GM18909 (cell line): ENCODE measurements around the gene COL21A1.

Experiments used
- ATAC-seq: cut with Tn5 transposase; IDR thresholded peaks from one replicate; pipeline ENCODE4 v1.9.1; 2021; ENCODE audit warnings: mild to moderate bottlenecking; ENCODE audit not compliant: unreplicated experiment, poor library complexity

Gene COL21A1

DNA sequence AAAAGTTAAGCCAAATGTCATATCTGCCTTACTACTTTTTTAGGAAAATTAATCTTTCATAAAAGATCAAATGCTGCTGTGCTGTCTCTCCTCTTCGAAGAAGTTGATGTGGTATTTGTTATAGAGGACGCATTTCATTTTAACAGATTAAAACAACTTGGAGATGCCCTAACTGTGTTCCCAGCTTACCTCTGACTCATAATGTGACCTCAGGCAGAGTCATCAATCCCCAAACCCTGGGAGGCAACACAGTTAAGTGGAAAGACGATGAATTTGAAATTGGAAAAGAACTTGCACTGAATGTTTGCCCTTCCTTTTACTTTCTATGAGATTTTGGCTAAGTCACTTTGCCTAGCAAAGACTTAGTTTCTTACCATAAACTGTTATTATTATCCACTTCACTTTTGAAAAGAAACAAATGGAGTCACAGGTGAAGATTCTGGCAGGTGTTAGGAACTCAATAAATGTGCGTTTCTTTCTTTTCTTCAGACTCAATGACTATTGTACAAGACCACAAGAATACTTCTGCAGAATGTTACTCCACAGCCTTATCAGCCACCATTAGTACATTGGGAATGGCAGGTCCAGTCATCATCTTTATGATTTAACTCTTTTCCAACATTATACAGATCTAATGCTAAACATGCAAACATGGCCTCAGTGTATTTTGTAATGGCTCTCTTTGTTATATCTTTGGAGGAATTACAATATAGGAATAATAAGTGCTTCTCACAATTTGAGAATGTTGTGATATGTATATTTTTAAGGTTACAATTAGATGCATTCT lies 102.6 kb downstream of the COL21A1 start:
- no peak for ATAC-seq

- ATAC-seq = no peak
Observed at GRCh38 chr6:56143796-56144195, 103.6 kb downstream of the COL21A1 start.

GRCh38 chr6:56140090-56140489 lies 107.3 kb downstream of the COL21A1 start:
- no peak for ATAC-seq

DNA sequence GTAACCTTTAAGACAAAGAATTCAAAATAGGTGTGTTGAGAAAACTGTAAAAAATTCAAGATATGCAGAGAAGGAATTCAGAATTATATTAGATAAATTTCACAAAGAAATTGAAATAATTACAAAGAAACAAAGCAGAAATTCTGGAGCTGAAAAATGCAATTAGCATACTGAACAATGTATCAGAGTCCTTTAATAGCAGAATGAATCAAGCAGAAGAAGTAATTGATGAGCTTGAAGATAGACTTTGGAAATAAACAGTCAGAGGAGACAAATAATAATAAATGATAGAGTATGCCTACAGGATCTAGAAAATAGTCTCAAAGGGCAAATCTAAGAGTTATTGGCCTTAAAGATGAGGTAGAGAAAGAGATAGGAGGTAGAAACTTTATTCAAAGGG lies 131.7 kb downstream of the COL21A1 start:
- no peak for ATAC-seq

DNA sequence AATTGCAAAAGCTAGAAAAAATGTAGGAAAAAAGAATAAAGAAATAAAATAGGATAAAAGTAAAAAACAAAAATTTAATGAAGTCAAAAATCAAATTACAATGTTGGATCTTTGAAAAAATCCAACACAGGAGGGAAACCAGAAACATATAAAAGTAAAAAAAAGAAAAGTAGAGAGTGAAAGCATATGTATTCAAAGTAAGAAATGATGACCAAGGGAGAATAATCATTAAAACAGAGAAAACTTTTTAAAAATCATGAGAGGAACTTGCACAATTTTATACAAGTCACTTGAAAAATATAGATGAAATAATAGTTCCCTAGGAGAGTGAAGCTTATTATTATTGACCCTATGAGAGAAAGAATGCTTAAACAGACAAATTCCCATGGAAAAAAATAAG lies 138.2 kb downstream of the COL21A1 start:
- ATAC-seq = no peak

- no peak for ATAC-seq
Observed at GRCh38 chr6:56106231-56106630, 141.1 kb downstream of the COL21A1 start.

- ATAC-seq = no peak
Observed at GRCh38 chr6:56104591-56104990, 142.8 kb downstream of the COL21A1 start.

GRCh38 chr6:56102216-56102615 lies 145.2 kb downstream of the COL21A1 start:
- no peak for ATAC-seq

DNA sequence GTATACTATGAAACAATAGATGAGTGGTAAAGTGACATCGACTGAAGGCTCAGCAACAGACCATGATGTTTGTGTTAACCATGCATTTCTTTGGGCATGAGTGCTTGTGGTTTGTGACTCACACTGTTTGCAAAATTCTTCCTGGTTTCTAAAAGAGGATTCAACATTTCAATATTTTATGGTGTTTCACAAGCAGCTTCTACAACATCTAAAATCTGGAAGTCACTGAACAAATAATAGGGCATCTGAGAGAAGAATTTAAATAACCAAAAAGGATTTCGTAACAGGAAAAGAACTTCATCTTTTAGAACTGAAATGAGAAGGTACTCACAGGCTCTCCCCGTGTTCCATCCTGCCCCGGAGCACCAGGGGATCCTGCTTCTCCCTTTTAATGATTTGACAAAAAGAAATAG lies 146.2 kb downstream of the COL21A1 start:
- no peak for ATAC-seq

DNA sequence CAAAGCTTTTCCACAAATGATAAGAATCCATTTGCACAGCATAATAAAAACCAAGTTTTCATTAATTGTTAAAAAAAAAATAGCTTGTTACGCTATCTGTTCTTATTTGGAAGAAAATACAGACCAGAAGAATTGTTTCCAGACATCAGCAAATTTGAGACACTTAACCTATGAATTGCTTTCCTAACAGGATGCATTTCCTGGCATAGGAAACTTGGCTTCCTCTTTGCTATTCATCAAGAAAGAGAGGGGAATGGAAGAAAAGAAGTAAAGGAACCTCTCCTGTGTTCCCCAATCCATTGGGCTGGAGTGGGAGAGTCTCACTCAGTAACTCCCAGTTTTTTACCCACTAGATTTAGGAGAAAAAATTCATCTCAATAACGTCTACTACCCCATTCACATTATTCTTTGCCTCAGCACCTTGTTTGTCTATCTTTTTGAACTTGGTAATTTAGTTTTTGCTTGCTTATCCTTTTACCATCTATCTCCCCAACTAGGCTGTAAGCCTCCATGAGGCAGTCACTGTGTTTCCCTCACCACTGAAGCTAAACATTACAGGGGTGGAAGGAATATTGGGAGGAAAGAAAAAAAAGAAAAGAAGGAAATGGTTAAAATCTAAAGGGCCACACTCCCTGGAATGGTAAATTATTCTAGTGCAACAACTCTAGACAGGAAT lies 150.3 kb downstream of the COL21A1 start:
- no peak for ATAC-seq

DNA sequence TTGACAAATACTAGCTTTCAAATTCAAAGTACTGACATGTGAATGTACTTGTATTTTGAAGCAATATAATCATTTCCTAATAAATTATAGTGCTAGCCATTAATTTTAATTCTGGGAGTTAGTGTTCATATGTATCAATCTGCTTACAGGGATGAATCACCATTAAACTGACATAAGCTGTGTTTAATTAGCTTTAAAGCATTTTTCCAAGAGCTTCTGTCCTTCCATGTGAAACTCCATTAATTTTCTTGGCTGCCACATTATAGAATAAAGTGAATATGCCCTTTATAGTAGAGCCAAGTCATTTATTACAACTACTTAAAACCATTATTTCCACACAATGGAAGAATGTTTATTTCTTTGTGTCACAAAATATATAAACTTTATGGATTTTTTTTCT lies 150.8 kb downstream of the COL21A1 start:
- ATAC-seq = no peak

DNA sequence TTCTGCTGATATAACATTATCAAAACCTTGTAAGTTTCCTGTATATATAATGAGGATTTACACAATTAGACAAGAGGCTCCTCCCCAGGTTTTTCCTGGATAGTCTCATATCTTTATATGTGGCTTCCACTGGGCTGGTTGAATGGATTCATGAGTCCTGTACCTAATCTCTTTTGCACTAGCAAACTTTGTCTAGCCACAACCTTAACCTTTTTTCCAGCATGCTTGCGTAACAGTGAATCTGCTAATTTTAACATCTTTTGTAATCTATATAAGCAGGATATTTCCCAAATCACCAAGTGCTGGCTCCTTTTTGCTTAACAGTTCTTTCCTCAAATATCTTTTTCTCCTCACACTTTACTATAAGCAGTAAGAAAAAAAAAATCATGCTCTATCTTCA lies 153.6 kb downstream of the COL21A1 start:
- no peak for ATAC-seq

DNA sequence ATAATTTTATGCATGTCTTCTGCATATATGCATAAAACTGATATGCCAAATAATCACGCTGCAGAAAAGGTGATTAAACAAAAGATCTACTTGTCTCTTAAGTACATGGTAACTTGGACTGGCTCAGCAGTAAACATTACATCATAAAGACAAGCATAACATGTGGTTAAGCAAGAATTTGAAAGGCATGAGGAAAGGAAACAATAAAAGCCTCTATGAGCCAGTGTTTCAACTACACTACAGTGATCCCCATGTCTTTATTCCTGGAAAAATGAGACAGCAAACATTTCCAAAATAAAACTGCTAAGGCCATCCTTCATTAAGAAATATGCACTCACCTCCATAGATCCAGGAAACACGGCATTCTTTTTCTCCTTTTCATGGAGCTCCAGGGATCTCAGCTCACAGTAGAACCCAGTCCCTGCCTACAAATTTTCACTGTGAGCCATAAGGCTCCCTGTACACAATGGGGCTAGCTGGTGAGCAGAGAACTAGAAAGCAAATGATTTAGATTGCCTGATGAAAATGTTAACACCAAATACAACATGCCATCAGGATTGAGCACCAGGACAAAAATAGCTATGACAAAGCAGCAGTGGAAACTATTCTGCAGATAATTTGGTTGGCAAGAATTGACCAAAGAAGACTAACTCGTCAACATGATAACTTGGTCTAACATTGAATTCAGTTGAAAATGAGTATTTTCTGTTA lies 156.1 kb downstream of the COL21A1 start:
- no peak for ATAC-seq

DNA sequence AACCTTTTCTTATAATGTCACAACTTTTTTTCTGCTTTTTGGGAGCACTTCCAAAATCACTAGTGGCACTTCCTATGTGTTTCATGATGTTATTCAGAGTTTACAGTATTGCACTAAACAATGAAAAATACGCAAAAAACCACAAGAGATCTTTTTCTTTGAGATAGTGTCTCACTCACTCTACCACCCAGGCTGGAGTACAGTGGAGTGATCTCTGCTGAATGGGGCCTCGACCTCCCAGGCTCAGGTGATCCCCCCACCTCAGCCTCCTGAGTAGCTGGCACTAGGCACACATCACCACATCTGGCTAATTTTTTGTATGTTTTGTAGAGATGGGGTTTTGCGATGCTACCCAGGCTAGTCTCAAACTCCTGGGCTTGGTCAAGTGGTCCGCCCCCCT lies 158.7 kb downstream of the COL21A1 start:
- no peak for ATAC-seq

DNA sequence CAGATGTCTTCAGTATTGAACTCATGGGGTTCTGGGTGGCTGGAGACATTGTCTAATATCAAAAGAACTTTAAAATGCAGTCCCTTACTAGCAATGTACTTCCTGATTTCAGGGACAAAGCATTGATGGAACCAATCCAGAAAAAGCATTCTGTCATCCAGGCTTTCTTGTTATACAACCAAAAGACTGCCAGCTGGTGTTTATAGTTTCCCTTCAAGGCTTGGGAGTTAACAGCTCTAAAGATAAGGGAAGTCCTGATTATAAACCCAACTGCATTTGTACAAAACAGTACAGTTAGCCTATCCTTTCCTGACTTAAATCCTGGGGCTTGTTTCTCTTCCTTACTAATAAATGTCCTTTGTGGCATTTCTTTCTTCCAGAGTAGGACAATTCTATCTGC lies 160.0 kb downstream of the COL21A1 start:
- ATAC-seq = no peak

DNA sequence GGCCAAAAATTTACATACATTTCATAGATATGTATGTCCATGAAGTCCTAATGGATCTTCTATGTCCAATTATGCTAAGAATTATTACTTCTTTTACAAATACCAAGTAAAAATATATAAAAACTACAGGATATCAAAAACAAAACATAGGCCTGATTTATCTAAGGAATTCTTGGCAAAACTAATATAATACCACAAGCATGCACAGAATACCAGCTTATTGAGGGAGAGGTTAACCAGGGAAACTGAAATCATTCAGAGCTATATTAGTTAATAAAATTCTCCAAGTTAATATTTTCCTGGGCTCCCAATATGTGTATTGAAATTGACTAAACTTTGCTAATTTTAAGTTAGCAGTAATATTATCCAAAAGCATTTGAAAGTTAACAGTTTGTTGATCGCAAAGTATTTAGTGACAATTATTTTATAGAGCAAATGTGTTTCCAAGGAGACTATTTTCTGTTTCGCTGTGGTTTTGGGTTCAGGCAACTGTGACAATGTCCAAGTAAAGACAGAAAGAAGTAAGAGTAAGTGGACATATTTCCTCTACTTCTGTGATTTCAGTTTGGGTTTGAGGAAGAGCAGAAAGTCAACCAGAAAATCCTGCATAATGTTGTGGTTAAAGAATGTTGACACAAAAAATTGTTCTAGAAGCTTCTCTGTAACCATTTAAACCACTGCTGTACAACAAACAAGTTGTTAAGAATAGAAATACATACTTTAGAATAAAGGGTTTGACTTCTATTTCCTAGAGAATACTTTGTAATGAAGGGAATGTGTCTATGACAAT lies 167.4 kb downstream of the COL21A1 start:
- ATAC-seq = no peak

GRCh38 chr6:56076033-56076432 lies 171.3 kb downstream of the COL21A1 start:
- ATAC-seq = no peak

DNA sequence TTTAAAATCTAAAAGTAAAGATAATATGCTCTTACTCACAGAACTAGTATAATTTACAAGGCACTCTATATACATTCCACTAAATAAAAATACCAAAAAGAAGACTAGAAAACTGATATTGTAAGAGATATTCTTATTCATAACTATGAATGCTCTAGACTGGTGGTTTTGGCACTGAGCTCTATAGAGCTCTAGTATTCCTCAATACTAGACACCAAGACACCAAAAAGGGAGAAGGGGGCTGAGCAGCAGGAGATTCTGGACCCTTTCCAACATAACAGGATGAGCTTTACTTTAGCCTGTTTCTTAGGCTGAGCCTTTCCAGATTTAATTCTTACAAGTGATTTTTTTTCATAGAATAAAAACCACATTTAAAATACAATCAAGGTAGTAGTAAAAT lies 173.6 kb downstream of the COL21A1 start:
- ATAC-seq = no peak

GRCh38 chr6:56073315-56073714 lies 174.1 kb downstream of the COL21A1 start:
- no peak for ATAC-seq

- no peak for ATAC-seq
Observed at GRCh38 chr6:56072856-56073255, 174.5 kb downstream of the COL21A1 start.

DNA sequence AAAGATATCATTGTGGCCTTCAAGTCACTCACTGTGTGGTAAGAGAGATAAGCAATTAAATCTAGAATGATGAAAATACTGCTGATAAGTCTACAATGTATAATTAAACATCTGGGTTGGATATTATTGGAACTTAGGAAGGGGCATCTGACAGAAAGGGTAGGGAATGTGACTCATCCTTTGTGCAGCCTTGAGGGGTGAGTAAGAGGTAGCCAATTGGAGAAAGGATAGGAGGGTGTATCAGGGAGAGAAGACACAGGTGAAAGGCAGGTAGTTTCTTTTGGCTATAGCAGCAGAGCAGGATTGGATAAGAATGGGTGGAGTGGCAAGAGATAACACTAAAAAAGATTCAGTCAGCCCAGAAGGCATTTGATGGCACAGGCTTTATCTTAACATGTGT lies 182.0 kb downstream of the COL21A1 start:
- no peak for ATAC-seq
